Transverse colon (tissue), 4 donors: ENCODE data around the gene LHX3.

ENCODE experiments used
- EP300 ChIP-seq: sonication (generic); formaldehyde crosslinking; IDR thresholded peaks from one replicate; pipeline ENCODE4 v1.6.1; 2017; ENCODE audit warnings: antibody characterized with exemption, low read depth
- POLR2A ChIP-seq: fragments of 450-650 bp; IDR thresholded peaks from one replicate; pipeline ENCODE4 v1.6.1; 2016; ENCODE audit warnings: antibody characterized with exemption, mild to moderate bottlenecking, moderate library complexity
- POLR2AphosphoS5 ChIP-seq, 3 donors: sonication (generic); formaldehyde crosslinking; IDR thresholded peaks; one replicate each; pipeline ENCODE4 v1.6.1; 2016; ENCODE audit warnings: antibody characterized with exemption in 3 of 3
- TF ChIP-seq, protein P1 (sequence below), 5 experiments: fragments of 200-600 bp in 3 of 5; fragments of 450-650 bp in 2 of 5; sonication (generic) in 3 of 5; IDR thresholded peaks; 1 replicate in 2 of 5; 2 replicates in 3 of 5; pipeline ENCODE4 v1.5.1; 2016 to 2017; ENCODE audit warnings: antibody characterized with exemption in 5 of 5, inconsistent platforms in 3 of 5, mild to moderate bottlenecking in 2 of 5, moderate library complexity in 1 of 5

DNA sequence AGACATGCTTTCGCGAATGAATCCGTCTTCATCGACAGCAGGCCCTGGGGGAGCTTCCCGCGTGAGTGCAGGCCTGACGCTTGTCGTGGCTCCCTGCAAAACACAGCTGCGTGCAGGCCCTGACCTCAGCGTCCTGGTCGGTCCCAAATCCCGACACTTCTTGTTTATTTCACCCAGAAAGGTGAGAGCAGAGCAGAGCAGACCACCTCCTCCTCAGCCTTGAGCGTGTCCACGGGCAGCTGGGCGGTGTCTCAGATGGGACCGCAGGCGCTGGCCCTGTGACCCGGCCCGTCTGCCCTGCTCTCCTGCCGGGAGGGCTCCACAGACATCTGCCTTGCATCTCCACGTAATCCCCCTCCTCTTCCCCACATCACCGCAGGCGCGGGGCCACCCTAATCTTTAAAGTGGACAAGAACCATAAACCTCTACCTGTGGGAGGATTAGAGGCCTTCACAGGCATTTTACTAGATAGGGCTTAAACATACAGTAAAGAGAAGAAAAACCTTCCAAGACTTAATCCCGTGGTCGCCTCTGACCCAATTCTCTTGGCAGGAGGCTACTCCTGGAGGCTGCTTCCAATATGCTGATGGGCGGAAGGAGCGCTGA lies 7.5 kb upstream of the LHX3 start:
- TF ChIP-seq EP300 (no peak), POLR2A (no peak), POLR2AphosphoS5 (IDR thresholded peaks at IDR 0.05) (no peak)
- TF ChIP-seq, protein P1, sequence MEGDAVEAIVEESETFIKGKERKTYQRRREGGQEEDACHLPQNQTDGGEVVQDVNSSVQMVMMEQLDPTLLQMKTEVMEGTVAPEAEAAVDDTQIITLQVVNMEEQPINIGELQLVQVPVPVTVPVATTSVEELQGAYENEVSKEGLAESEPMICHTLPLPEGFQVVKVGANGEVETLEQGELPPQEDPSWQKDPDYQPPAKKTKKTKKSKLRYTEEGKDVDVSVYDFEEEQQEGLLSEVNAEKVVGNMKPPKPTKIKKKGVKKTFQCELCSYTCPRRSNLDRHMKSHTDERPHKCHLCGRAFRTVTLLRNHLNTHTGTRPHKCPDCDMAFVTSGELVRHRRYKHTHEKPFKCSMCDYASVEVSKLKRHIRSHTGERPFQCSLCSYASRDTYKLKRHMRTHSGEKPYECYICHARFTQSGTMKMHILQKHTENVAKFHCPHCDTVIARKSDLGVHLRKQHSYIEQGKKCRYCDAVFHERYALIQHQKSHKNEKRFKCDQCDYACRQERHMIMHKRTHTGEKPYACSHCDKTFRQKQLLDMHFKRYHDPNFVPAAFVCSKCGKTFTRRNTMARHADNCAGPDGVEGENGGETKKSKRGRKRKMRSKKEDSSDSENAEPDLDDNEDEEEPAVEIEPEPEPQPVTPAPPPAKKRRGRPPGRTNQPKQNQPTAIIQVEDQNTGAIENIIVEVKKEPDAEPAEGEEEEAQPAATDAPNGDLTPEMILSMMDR (IDR thresholded peaks at IDR 0.05) = no peak
